Measurements from ENCODE around the gene KCNF1.

DNA sequence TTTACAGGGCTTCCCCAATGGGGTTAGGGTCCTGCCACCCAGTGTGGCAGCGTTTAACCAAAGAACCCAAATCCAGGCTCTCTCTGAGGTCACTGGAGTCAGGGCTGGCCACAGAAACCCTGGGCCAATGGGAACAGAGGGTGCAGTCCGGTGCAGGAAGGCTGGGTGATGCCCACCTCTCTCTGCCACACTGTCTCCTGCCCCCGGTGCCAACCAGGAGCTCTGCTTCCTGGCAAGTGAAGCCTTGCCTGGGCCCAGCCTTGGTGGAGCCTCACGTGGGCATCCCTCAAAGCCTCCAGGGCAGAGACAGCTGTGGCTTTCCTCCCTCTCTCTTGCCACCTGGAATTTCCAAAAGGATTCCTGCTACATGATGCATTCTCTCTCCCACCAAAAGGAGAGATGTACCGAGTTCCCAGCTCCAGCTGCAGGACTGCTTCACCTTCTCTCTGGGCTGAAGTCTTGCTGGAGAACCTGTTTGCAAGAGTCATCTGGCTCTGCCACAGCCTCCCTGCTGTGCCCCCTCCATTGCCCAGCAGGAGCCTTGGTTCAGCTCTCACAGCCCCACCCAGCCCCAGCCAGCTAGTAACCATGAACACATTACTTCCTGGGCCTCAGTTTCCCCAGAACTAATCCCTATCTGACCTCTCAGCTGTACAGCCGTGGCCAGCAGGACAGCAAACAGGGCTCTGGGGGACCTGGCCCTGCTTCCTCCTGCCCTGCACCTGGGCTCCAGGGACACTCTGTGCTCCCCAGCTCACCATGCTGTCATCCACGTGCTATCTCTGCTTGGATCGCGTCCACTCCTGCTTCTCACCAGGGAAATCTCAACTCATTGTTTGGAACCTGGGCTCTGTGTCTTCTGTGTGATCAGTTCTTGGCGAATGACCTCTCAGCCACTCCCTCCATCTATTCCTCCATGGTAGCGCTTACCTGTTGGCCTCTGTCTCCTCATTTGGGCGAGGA lies 43.4 kb downstream of the KCNF1 start:
- TF ChIP-seq, protein P1, sequence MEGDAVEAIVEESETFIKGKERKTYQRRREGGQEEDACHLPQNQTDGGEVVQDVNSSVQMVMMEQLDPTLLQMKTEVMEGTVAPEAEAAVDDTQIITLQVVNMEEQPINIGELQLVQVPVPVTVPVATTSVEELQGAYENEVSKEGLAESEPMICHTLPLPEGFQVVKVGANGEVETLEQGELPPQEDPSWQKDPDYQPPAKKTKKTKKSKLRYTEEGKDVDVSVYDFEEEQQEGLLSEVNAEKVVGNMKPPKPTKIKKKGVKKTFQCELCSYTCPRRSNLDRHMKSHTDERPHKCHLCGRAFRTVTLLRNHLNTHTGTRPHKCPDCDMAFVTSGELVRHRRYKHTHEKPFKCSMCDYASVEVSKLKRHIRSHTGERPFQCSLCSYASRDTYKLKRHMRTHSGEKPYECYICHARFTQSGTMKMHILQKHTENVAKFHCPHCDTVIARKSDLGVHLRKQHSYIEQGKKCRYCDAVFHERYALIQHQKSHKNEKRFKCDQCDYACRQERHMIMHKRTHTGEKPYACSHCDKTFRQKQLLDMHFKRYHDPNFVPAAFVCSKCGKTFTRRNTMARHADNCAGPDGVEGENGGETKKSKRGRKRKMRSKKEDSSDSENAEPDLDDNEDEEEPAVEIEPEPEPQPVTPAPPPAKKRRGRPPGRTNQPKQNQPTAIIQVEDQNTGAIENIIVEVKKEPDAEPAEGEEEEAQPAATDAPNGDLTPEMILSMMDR (IDR thresholded peaks at IDR 0.05) = no peak
- TF ChIP-seq EZH2 (IDR thresholded peaks at IDR 0.05) = no peak
